HUES48 (cell line): ENCODE data around the gene PCBP3.
"Not testable (repeated sequence)": the region's sequence is repeated elsewhere in the genome, so short reads cannot be mapped to it uniquely, and the experiment has no call there.

Source experiments
- H3K27ac ChIP-seq: one replicate; pipeline ENCODE4 v1.7.0; 2013; ENCODE audit warnings: low read depth, low read length, inconsistent platforms
- H3K27me3 ChIP-seq: 2 replicates; pipeline ENCODE4 v1.6.1; 2013; ENCODE audit warnings: mild to moderate bottlenecking, low read length; ENCODE audit not compliant: control insufficient read depth, insufficient read depth
- H3K36me3 ChIP-seq: 2 replicates; pipeline ENCODE4 v1.6.1; 2013; ENCODE audit warnings: low read length; ENCODE audit not compliant: control insufficient read depth, insufficient read depth
- H3K4me1 ChIP-seq: 2 replicates; pipeline ENCODE4 v1.6.1; 2013; ENCODE audit warnings: mild to moderate bottlenecking, low read length; ENCODE audit not compliant: control insufficient read depth, insufficient read depth
- H3K4me3 ChIP-seq: 2 replicates; pipeline ENCODE4 v1.5.1; 2013; ENCODE audit warnings: mild to moderate bottlenecking, low read depth, low read length
- H3K9ac ChIP-seq: 2 replicates; pipeline ENCODE4 v1.6.1; 2013; ENCODE audit warnings: mild to moderate bottlenecking, low read depth, low read length, moderate library complexity
- H3K9me3 ChIP-seq: 2 replicates; pipeline ENCODE4 v1.6.1; 2013; ENCODE audit warnings: low read length; ENCODE audit not compliant: control insufficient read depth, insufficient read depth

Gene PCBP3

GRCh38 chr21:45959779-45960390 lies 316.4 kb downstream of the PCBP3 start:
- no peaks in the 10 kb centered on the region for H3K36me3 ChIP-seq
- no peak overlapping the region for H3K4me3 ChIP-seq
- H3K27ac ChIP-seq, result no peak overlapping the region
- H3K9ac ChIP-seq, result no peak overlapping the region
- H3K9me3 ChIP-seq, result peaks cover 43% of the 10 kb centered on the region
- H3K27me3 ChIP-seq, result no peaks in the 10 kb centered on the region
- no peaks in the 10 kb centered on the region for H3K4me1 ChIP-seq

GRCh38 chr21:45961408-45961807 lies 317.9 kb downstream of the PCBP3 start:
- H3K27ac ChIP-seq, H3K36me3 ChIP-seq, H3K4me3 ChIP-seq, H3K4me1 ChIP-seq, H3K27me3 ChIP-seq, H3K9ac ChIP-seq: not testable (repeated sequence)
- H3K9me3 ChIP-seq, result peaks cover 51% of the 10 kb centered on the region

GRCh38 chr21:45962531-45963231 lies 319.2 kb downstream of the PCBP3 start:
- H3K36me3 ChIP-seq, result no peaks in the 10 kb centered on the region
- no peaks in the 10 kb centered on the region for H3K27me3 ChIP-seq
- H3K9ac ChIP-seq, result no peak overlapping the region
- no peak overlapping the region for H3K27ac ChIP-seq
- H3K9me3 ChIP-seq, result peaks cover 43% of the 10 kb centered on the region
- H3K4me3 ChIP-seq, result no peak overlapping the region
- H3K4me1 ChIP-seq, result no peaks in the 10 kb centered on the region

- Histone ChIP-seq H3K4me1 (no peaks in the 10 kb centered on the region), H3K27me3 (no peaks in the 10 kb centered on the region), H3K27ac (no peak overlapping the region), H3K36me3 (no peaks in the 10 kb centered on the region), H3K9me3 (peaks cover 41% of the 10 kb centered on the region), H3K9ac (no peak overlapping the region), H3K4me3 (no peak overlapping the region)
Observed at GRCh38 chr21:45963232-45963570, 319.7 kb downstream of the PCBP3 start.

GRCh38 chr21:45964649-45965048 lies 321.1 kb downstream of the PCBP3 start:
- no peak overlapping the region for H3K27ac ChIP-seq
- H3K9ac ChIP-seq, result no peak overlapping the region
- no peaks in the 10 kb centered on the region for H3K4me1 ChIP-seq
- no peak overlapping the region for H3K4me3 ChIP-seq
- no peaks in the 10 kb centered on the region for H3K27me3 ChIP-seq
- peaks cover 41% of the 10 kb centered on the region for H3K9me3 ChIP-seq
- no peaks in the 10 kb centered on the region for H3K36me3 ChIP-seq

GRCh38 chr21:45965084-45965809 lies 321.7 kb downstream of the PCBP3 start:
- Histone ChIP-seq H3K4me3 (no peak overlapping the region), H3K9ac (no peak overlapping the region), H3K36me3 (no peaks in the 10 kb centered on the region), H3K27ac (no peak overlapping the region), H3K27me3 (no peaks in the 10 kb centered on the region), H3K4me1 (no peaks in the 10 kb centered on the region), H3K9me3 (peaks cover 41% of the 10 kb centered on the region)

- H3K27ac ChIP-seq, result no peak overlapping the region
- peaks cover under 1% of the 10 kb centered on the region; the same call in 1 of the 2 replicates for H3K4me1 ChIP-seq
Observed at GRCh38 chr21:45966791-45967394, 323.4 kb downstream of the PCBP3 start.

GRCh38 chr21:45969921-45970673 lies 326.6 kb downstream of the PCBP3 start:
- Histone ChIP-seq H3K27me3 (no peaks in the 10 kb centered on the region; the same call in 1 of the 2 replicates), H3K4me1 (peaks cover 16% of the 10 kb centered on the region), H3K9ac (no peak overlapping the region), H3K36me3 (no peaks in the 10 kb centered on the region), H3K27ac (no peak overlapping the region), H3K9me3 (peaks cover 8% of the 10 kb centered on the region), H3K4me3 (no peak overlapping the region)

More at GRCh38 chr21:45966791-45967394, 323.4 kb downstream of the PCBP3 start:
- no peaks in the 10 kb centered on the region for H3K27me3 ChIP-seq
- no peak overlapping the region for H3K9ac ChIP-seq
- H3K9me3 ChIP-seq, result peaks cover 29% of the 10 kb centered on the region
- H3K4me3 ChIP-seq, result no peak overlapping the region
- no peaks in the 10 kb centered on the region for H3K36me3 ChIP-seq

- no peak overlapping the region for H3K9ac ChIP-seq
- no peaks in the 10 kb centered on the region for H3K36me3 ChIP-seq
- H3K9me3 ChIP-seq, result no peaks in the 10 kb centered on the region
- peaks cover 16% of the 10 kb centered on the region for H3K4me1 ChIP-seq
- H3K27me3 ChIP-seq, result no peaks in the 10 kb centered on the region; the same call in 1 of the 2 replicates
- H3K27ac ChIP-seq, result no peak overlapping the region
- no peak overlapping the region for H3K4me3 ChIP-seq
Observed at GRCh38 chr21:45970674-45971615, 327.4 kb downstream of the PCBP3 start.
